ENCODE measurements around the gene FUT7.

FUT7 gene

GRCh38 chr9:137077010-137077747 is 45.3 kb upstream of the FUT7 start, which contains the start of gene UAP1L1:
Gene UAP1L1 (plus strand): TSS chr9:137077517. CDS start chr9:137077533, 16 bp downstream.
- Histone ChIP-seq H3K9me3 (ENCODE audit: control insufficient read depth, insufficient read depth, low read depth, low read length) (no peaks in the 10 kb centered on the region), H3K27ac (ENCODE audit: extremely low read depth, low read depth, low read length) (peak within 1 kb of the TSS; percentile 46; the same call in 1 of the 2 replicates), H3K4me3 (ENCODE audit: low read depth, low read length) (peak within 1 kb of the TSS; percentile 43), H3K4me1 (ENCODE audit: control insufficient read depth, insufficient read depth, low read length) (no peaks in the 10 kb centered on the region; the same call in 1 of the 2 replicates), H3K36me3 (ENCODE audit: control insufficient read depth in 2 of 2, insufficient read depth in 1 of 2, low read length in 2 of 2) (peaks cover 0 to 34% of the 10 kb centered on the region in 2 experiments; a peak in 1 of 3 replicates)
- CTCF ChIA-PET = interaction anchor here (0.6 to 2.6 kb wide), 5 partner anchors 9 to 191 kb away, joined by 3 to 16 read pairs (median 9); partner anchors contain the start of genes MAN1B1 and TRAF2
- POLR2A ChIA-PET = interaction anchor here (1.0 to 2.3 kb wide), 5 partner anchors 9 to 164 kb away, joined by 3 to 21 read pairs (median 6); partner anchors contain the start of genes ENTPD2, MAN1B1 and TUBB4B
- TF ChIP-seq ZBTB11 (tag by site-specific recombination; conservative IDR thresholded peaks at IDR 0.05; ENCODE audit: low read depth) (no peak), ZNF501 (tag by site-specific recombination; IDR thresholded peaks at IDR 0.05) (no peak), ZBTB49 (tag by site-specific recombination; IDR thresholded peaks at IDR 0.05; ENCODE audit: low read depth) (no peak), ZNF837 (tag by site-specific recombination; IDR thresholded peaks at IDR 0.05) (no peak), ZBTB26 (tag by site-specific recombination; optimal IDR thresholded peaks at IDR 0.05) (peak; percentile 55), ZNF473 (tag by site-specific recombination; IDR thresholded peaks at IDR 0.05) (no peak), ZNF18 (tag by site-specific recombination; IDR thresholded peaks at IDR 0.05) (no peak), ZNF302 (tag by site-specific recombination; IDR thresholded peaks at IDR 0.05; ENCODE audit: low read depth) (no peak), KLF7 (tag by site-specific recombination; IDR thresholded peaks at IDR 0.05; ENCODE audit: borderline replicate concordance) (no peak), ZNF202 (tag by site-specific recombination; IDR thresholded peaks at IDR 0.05; ENCODE audit: borderline replicate concordance) (no peak), ZNF423 (tag by site-specific recombination; IDR thresholded peaks at IDR 0.05) (no peak), KLF1 (tag by site-specific recombination; IDR thresholded peaks at IDR 0.05) (peak; percentile 64), ZNF433 (tag by site-specific recombination; IDR thresholded peaks at IDR 0.05; ENCODE audit: low read depth) (no peak), PBX3 (CRISPR knock-in tag; IDR thresholded peaks at IDR 0.05) (peak; percentile 66; the same call in 1 of the 2 replicates), KLF8 (tag by site-specific recombination; IDR thresholded peaks at IDR 0.05) (no peak), ZNF629 (tag by site-specific recombination; IDR thresholded peaks at IDR 0.05) (no peak), ZNF521 (tag by site-specific recombination; IDR thresholded peaks at IDR 0.05) (no peak), ZNF585B (tag by site-specific recombination; IDR thresholded peaks at IDR 0.05) (no peak), KLF17 (tag by site-specific recombination; IDR thresholded peaks at IDR 0.05) (no peak), ZNF658 (tag by site-specific recombination; IDR thresholded peaks at IDR 0.05) (no peak), PATZ1 (tag by site-specific recombination; IDR thresholded peaks at IDR 0.05) (peak; percentile 18; the same call in 1 of the 2 replicates), ZNF112 (tag by site-specific recombination; IDR thresholded peaks at IDR 0.05) (no peak), ZNF23 (tag by site-specific recombination; IDR thresholded peaks at IDR 0.05; ENCODE audit: borderline replicate concordance) (no peak)

Measured in HEK293 (cell line).